ENCODE measurements around the gene DMXL2. TPM values are rescaled to one million over a fixed set of nuclear protein-coding genes. Genes with fewer than 3 reads are reported as not detected.

Gene DMXL2
- total RNA-seq, 1 donor from 2014 or later = 4.6 TPM

DNA sequence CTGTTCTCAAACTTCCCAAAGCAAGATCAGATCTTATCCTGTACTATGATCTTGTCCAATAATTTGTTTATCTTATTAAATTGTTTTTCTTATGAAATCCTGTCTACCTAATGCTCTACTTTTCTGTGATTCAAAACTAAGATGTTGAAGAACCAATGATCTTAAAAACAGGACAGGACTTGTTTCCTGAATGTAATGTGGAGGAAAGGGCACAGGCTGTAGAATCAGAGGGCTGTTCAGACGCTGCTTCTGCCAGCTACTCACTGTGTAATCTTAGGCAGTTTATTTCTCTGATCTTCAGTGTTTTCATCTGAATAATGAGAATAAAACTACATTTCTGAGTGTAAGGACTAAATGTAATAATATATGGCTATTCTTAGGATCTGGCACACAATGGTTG is 20.1 kb upstream of the DMXL2 start:
- no peak for DNase-seq
- intact Hi-C loops (cut with micrococcal nuclease) = no loop called here
- H3K27ac Mint-ChIP-seq = no peak overlapping the region
- H3K4me3 Mint-ChIP-seq = no peak overlapping the region
- H3K9me3 Mint-ChIP-seq = peaks cover 3% of the 10 kb centered on the region
- H3K27me3 Mint-ChIP-seq = peaks cover 12% of the 10 kb centered on the region
- no peaks in the 10 kb centered on the region for H3K36me3 Mint-ChIP-seq (ENCODE audit: low read depth)
- no peaks in the 10 kb centered on the region for H3K4me1 Mint-ChIP-seq

DNA sequence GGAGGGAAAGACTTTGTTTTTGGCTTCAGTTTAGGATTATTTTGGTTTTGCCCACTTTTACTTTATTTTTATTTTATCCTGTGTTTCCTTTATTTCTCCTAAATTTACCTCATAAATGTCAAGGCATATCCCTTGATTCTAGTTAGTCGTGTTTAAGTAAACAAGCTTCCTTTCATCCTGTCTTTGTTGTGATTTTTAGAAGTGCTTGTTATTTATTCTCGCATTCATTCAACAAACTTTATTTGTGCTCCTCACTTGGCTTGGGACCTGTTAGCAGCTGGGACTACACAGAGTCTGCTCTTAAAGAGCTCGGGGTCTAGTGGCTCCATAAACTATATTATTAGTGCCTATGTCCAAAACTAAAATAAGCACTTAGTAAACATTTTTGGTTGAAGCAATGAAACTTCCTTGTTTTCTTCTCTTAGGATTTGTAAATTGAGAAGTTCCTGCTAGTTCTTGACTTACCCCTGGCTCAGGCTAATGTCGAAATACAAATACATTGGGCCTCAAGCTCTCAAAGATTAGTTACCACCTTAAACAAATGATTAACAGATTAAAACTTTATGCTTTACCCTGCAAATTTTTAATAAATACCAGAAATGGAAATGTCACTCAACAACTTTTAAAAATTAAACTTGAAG is 19.0 kb upstream of the DMXL2 start:
- no peaks in the 10 kb centered on the region for H3K36me3 Mint-ChIP-seq (ENCODE audit: low read depth)
- H3K27me3 Mint-ChIP-seq = peaks cover 12% of the 10 kb centered on the region
- H3K9me3 Mint-ChIP-seq = peaks cover 3% of the 10 kb centered on the region
- intact Hi-C loops (cut with micrococcal nuclease) = no loop called here
- H3K4me3 Mint-ChIP-seq = no peak overlapping the region
- H3K4me1 Mint-ChIP-seq = no peaks in the 10 kb centered on the region
- no peak overlapping the region for H3K27ac Mint-ChIP-seq
- no peak for DNase-seq

DNA sequence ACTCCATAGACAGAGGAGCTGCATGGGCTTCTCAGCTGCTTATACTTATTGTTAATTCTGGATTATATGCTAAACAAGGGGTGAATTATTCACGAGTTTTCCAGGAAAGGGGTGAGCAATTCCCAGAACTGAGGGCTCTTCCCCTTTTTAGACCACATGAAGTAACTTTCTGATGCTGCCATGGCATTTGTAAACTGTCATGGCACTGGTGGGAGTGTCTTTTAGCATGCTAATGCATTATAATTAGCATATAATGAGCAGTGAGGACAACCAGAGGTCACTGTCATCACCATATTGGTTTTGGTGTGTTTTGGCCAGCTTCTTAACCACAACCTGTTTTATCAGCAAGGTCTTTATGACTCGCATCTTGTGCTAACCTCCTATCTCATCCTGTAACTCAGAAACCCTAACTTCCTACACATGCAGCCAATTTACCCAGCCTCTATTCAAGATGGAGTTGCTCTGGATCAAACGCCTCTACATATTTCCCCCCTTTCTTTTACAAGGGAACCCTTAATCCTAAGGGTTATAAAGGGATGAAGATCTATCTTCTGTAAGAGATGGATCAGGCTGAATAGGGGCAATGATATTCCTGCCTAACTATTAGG is 12.1 kb upstream of the DMXL2 start:
- Mint-ChIP-seq H3K27ac (no peak overlapping the region), H3K4me3 (no peak overlapping the region), H3K4me1 (peaks cover 6% of the 10 kb centered on the region), H3K9me3 (peaks cover 3% of the 10 kb centered on the region), H3K36me3 (ENCODE audit: low read depth) (no peaks in the 10 kb centered on the region), H3K27me3 (peaks cover 4% of the 10 kb centered on the region)
- no peak for DNase-seq
- intact Hi-C loops (cut with micrococcal nuclease) = no loop called here

DNA sequence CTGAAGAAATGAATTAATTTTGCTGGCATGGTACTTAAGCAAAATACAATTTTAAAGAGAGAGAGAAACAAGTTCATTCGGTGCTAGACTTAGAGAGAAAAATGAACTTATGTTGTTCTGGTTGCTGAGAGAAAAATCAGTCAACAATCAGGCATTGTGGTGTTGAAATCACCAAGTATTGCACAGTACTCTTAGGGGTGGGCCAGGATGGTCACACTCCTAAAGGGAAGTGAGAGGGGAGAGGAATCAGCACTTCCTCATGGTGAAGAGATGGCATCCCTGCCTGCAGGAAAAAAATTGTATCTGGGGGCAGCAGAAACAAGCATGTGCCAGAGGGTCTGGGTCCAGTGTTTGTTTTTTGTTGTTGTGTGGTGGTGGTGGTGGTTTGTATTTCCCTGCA is 7.0 kb upstream of the DMXL2 start:
- Mint-ChIP-seq H3K9me3 (peaks cover 3% of the 10 kb centered on the region), H3K27me3 (peaks cover 31% of the 10 kb centered on the region), H3K4me1 (peaks cover 3% of the 10 kb centered on the region), H3K27ac (no peak overlapping the region), H3K4me3 (no peak overlapping the region), H3K36me3 (ENCODE audit: low read depth) (no peaks in the 10 kb centered on the region)
- intact Hi-C loops (cut with micrococcal nuclease) = no loop called here
- DNase-seq = no peak

DNA sequence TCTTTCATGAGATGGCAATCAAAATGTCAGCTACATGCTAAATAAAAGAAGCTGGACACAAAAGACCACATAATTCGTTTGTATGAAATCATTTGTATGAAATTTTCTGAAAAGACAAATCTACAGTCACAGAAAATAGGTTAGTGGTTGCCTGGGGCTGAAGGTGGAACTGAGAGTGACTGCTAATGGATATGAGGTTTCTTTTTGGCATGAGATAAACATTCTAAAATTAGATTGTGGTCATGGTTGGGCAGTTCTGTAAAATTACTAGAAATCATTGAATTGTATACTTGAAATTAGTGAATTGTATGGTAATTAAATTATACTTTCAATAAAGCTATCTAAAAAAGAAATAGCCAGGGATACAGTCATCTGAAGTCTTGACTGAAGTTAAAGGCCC is 2.7 kb upstream of the DMXL2 start:
- intact Hi-C loops (cut with micrococcal nuclease) = no loop called here
- peaks cover 56% of the 10 kb centered on the region for H3K27me3 Mint-ChIP-seq
- no peak for DNase-seq
- no peak overlapping the region for H3K4me3 Mint-ChIP-seq
- no peak overlapping the region for H3K27ac Mint-ChIP-seq
- peaks cover 12% of the 10 kb centered on the region for H3K4me1 Mint-ChIP-seq
- no peaks in the 10 kb centered on the region for H3K36me3 Mint-ChIP-seq (ENCODE audit: low read depth)
- H3K9me3 Mint-ChIP-seq = peaks cover 3% of the 10 kb centered on the region

DNA sequence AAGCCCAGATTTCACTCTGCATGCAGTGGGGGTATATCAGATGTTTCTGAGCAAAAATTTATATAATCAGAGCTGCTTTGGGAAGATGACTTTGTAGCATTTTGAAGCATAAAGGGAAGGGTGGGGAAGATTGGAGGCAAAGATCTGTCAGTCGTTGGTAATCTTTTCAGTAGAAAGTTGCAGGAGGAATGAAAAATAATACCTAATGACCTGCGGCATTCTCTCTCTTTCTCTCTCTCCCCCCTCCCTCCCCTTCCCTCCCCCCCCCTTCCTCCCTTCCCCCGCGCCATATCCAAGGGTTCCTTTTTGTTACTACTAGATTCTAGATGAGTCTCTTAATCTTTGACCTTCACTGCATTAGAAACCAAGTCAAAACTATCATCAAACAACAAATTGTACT is 1.5 kb upstream of the DMXL2 start:
- intact Hi-C loops (cut with micrococcal nuclease) = no loop called here
- no peak for DNase-seq
- H3K4me3 Mint-ChIP-seq = no peak overlapping the region
- H3K36me3 Mint-ChIP-seq (ENCODE audit: low read depth) = no peaks in the 10 kb centered on the region
- peaks cover 57% of the 10 kb centered on the region for H3K27me3 Mint-ChIP-seq
- H3K9me3 Mint-ChIP-seq = peaks cover 3% of the 10 kb centered on the region
- H3K27ac Mint-ChIP-seq = no peak overlapping the region
- peaks cover 12% of the 10 kb centered on the region for H3K4me1 Mint-ChIP-seq

DNA sequence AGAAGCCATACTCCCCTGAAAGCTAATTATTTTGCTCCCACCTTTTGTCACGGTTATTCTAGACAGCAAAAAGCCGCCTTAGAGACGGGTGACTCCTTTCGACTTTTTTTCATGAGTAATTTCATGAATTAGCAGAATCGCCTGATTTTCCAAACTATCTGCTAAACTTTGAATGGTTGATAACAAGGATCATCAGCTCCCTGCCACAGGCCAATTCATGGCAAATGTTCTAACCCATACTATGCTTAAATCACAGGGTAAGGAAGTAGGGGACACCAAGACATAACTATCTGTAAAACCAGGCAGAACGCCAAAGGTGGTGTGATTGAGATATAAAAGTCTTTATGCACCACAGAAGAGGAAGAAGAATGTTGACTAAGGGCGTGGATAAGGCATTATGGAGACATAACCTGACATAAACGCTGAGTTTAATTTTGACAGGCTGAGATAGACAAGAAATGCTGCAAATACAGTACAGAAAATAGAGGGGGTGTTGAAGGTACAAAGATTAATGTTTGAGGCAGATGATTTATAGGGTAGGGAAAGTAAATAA is 891 bp upstream of the DMXL2 start:
- Mint-ChIP-seq H3K4me3 (peak overlapping the region; percentile 87), H3K4me1 (peaks cover 12% of the 10 kb centered on the region), H3K9me3 (peaks cover 3% of the 10 kb centered on the region), H3K27me3 (peaks cover 57% of the 10 kb centered on the region), H3K36me3 (ENCODE audit: low read depth) (no peaks in the 10 kb centered on the region), H3K27ac (no peak overlapping the region)
- DNase-seq = no peak
- intact Hi-C loops (cut with micrococcal nuclease) = no loop called here

DNA sequence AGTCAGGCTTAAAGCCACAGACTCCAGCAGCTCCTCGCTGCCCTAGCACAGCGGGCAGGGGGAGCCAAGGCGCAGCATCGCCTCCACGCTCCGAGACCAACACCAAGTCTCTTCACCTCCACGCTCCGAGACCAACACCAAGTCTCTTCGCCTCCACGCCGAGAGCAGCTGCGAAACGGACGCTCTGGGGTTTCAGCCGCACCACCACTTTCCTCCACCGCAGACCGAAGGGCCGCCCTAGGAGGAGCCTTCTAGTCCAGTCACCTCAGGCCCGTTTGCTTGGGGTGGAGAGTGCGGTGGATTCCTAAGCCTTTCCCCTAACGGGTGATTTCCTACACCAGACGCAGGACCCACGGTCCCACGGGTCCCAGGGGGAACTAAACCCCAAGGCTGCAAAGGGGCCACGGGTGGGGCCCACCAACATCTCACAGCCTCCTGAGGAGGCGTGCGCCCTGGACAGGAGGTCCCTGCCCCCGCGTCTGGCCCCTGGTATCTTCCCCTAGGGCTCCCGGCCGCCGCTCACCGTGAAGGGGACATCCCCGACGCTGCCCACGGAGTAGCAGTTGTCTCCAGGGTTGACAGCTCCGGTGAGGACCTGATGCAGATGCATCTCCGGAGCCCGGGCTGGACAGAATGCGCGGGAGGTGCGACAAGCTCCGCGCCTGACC is 501 bp downstream of the DMXL2 start:
- Mint-ChIP-seq H3K4me3 (peak overlapping the region; percentile 87), H3K9me3 (peaks cover 3% of the 10 kb centered on the region), H3K4me1 (peaks cover 12% of the 10 kb centered on the region), H3K27me3 (peaks cover 48% of the 10 kb centered on the region), H3K36me3 (ENCODE audit: low read depth) (no peaks in the 10 kb centered on the region), H3K27ac (peak overlapping the region; percentile 69)
- peak; percentile 76 for DNase-seq
- intact Hi-C loops (cut with micrococcal nuclease) = no loop called here

DNA sequence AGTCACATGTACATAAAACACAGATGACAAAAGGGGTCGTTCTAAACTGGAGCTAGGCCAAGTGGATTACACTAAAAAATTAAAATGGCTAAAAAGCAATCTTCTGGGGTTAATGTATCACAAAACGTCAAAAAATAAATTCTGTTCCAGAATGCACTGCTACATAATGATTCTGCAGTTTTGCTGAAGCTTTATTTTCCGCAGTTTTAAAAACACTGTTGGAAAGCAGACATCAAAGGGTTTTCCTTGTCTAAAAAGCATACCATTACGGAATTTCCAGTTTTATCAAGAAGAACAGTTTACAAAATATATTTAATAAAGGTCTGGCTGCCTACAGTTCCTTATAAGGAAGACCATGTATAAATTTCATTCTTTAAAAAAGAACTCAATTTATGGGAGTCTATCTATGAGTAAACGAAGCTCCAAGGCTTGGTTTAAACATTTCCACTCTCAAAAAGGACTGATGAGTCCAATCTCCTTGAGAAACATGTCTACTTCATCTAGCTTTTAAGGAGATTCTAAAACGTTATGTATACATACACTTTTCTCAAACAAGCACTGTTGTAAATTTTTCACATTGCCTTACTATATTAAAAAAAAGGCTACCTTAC is 1.3 kb downstream of the DMXL2 start:
- no peak overlapping the region for H3K27ac Mint-ChIP-seq
- peaks cover 3% of the 10 kb centered on the region for H3K9me3 Mint-ChIP-seq
- H3K36me3 Mint-ChIP-seq (ENCODE audit: low read depth) = no peaks in the 10 kb centered on the region

DNA sequence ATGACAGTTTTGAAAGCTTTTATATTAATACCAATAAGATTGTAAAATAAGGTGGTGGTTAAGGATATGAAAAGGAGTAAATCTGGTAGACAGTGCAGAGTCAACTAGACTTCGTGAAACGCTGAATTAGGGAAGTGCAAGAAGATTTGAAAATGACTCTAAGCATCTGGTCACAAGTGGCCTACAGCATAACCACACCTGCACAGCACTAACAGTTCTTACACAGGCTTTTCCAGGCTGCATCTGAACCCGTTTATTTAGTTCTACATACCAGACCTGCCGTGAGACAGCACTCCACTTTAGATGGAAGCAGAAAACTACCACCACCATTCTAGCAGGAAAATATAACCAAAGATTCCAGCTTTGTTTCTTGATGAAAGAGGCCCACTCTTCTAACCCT is 1.9 kb downstream of the DMXL2 start:
- Mint-ChIP-seq H3K27ac (no peak overlapping the region), H3K36me3 (ENCODE audit: low read depth) (no peaks in the 10 kb centered on the region), H3K27me3 (peaks cover 44% of the 10 kb centered on the region), H3K4me1 (peaks cover 12% of the 10 kb centered on the region), H3K9me3 (peaks cover 2% of the 10 kb centered on the region), H3K4me3 (no peak overlapping the region)
- no peak for DNase-seq
- intact Hi-C loops (cut with micrococcal nuclease) = no loop called here

More for the DNA sequence above, 1.3 kb downstream of the DMXL2 start:
- Mint-ChIP-seq H3K4me1 (peaks cover 12% of the 10 kb centered on the region), H3K4me3 (peak overlapping the region; percentile 87), H3K27me3 (peaks cover 45% of the 10 kb centered on the region)
- intact Hi-C loops (cut with micrococcal nuclease) = no loop called here
- DNase-seq = no peak

DNA sequence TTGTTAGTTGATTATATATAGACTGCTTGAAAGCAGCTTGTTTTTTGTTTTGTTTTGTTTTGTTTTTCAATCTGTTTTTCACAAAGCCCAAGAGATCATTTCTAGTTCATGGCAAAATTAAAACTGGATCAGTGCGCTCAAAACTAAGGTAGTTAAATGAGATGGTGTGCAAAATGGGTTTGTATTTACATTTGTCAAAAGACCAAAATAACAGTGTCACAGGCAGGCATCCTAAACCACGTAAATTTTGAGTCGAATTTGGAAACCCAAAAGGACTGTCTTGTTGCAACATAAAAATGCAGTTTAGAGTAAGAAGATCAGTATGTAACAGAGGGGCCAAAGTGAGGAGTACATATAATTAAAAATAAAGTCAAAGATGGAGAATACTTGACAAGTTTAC is 2.4 kb downstream of the DMXL2 start:
- Mint-ChIP-seq H3K27ac (no peak overlapping the region), H3K27me3 (peaks cover 42% of the 10 kb centered on the region), H3K36me3 (ENCODE audit: low read depth) (no peaks in the 10 kb centered on the region), H3K9me3 (no peaks in the 10 kb centered on the region), H3K4me1 (peaks cover 12% of the 10 kb centered on the region), H3K4me3 (no peak overlapping the region)
- DNase-seq = no peak
- intact Hi-C loops (cut with micrococcal nuclease) = no loop called here

DNA sequence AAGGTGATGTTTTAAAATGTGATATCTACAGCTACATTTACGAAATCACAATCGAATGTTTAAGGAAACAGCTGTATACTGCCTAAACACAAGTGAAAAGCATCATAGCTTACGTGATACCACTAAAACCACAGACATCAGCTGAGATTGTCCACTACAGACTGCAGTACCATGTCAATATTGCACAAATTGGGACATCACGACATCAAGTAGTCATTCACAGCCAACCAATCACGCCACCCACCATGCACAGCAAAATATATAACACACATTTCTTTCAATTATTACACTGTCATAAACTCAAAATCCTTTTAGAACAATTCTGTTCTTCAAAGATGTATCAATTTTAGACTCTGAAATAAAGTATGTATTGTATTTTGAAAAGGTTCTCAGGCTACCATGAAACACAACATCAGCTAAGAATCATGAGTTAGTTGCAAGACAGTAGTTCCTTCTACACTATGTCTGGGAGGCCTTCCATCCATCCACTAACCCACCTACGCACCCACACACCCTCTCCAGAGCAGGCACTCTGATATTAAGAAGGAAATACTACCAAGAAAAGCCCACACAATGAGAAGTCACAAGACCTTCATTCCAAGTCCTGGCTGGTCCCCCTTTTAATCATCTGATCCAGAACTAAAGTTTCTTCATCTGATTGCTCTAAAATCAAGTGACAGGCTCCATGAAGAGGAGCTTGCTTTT is 3.1 kb downstream of the DMXL2 start:
- no peak for DNase-seq
- Mint-ChIP-seq H3K4me1 (peaks cover 12% of the 10 kb centered on the region), H3K9me3 (no peaks in the 10 kb centered on the region), H3K36me3 (ENCODE audit: low read depth) (no peaks in the 10 kb centered on the region), H3K27me3 (peaks cover 41% of the 10 kb centered on the region), H3K27ac (no peak overlapping the region), H3K4me3 (no peak overlapping the region)
- intact Hi-C loops (cut with micrococcal nuclease) = no loop called here

DNA sequence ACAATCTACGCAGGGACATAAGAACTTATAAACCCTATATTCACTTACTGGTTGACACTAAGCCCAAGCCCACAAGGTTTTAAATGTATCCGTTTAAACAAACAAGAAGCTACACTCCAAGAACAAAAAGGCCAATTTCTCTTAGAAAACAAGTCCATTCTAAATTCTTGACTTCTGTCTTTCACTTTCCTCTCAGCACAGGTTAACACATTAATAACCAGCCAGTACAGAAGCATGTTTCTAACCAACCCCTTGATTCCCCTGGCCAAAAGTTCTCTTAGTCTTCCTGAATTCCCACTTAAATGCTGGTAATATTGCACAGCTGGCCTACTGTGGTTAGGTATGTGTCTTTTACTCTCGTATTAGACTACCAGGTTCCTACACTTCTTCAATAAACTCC is 4.7 kb downstream of the DMXL2 start:
- H3K27me3 Mint-ChIP-seq = peaks cover 30% of the 10 kb centered on the region
- no peaks in the 10 kb centered on the region for H3K36me3 Mint-ChIP-seq (ENCODE audit: low read depth)
- DNase-seq = no peak
- intact Hi-C loops (cut with micrococcal nuclease) = no loop called here
- H3K4me3 Mint-ChIP-seq = no peak overlapping the region
- peaks cover 6% of the 10 kb centered on the region for H3K4me1 Mint-ChIP-seq
- H3K27ac Mint-ChIP-seq = no peak overlapping the region
- no peaks in the 10 kb centered on the region for H3K9me3 Mint-ChIP-seq

All from activated CD4-positive, alpha-beta T cell treated with anti-CD3 and anti-CD28 coated beads, Interleukin-2, amount 10 ng/mL, durations not matched to agents 24 days and 14 days (primary cell).